Progenitor cell of endocrine pancreas (in vitro differentiated cells): ENCODE measurements around the gene ANKDD1A. TPM values are rescaled to one million over a fixed set of nuclear protein-coding genes. Genes with fewer than 3 reads are reported as not detected.

Source experiments
- DNase-seq: peaks from one replicate; pipeline ENCODE4 v3.0.0; 2021; ENCODE audit warnings: low spot score; ENCODE audit not compliant: unreplicated experiment
- H3K27ac Mint-ChIP-seq: 2 replicates; pipeline ENCODE4 v1.8.0; 2021; ENCODE audit warnings: mild to moderate bottlenecking, moderate library complexity, mixed read lengths
- H3K27me3 Mint-ChIP-seq: 2 replicates; pipeline ENCODE4 v1.8.0; 2021; ENCODE audit warnings: mixed read lengths
- H3K36me3 Mint-ChIP-seq: 2 replicates; pipeline ENCODE4 v1.8.0; 2022; ENCODE audit warnings: mixed read lengths; ENCODE audit not compliant: insufficient read depth
- H3K4me1 Mint-ChIP-seq: 2 replicates; pipeline ENCODE4 v1.8.0; 2021; ENCODE audit warnings: low read depth, mixed read lengths
- H3K4me3 Mint-ChIP-seq: 2 replicates; pipeline ENCODE4 v1.8.0; 2021; ENCODE audit warnings: low read depth, mild to moderate bottlenecking, moderate library complexity, mixed read lengths
- H3K9me3 Mint-ChIP-seq: 2 replicates; pipeline ENCODE4 v1.8.0; 2021; ENCODE audit warnings: low read depth, mixed read lengths
- total RNA-seq: library from RNA; stranded (reverse); gene quantifications from 2 replicates; pipeline ENCODE4 v1.2.1, GENCODE V29; 2021
- TF ChIP-seq, protein P1 (sequence below): fragments of 200-600 bp; sonication (generic); IDR thresholded peaks from one replicate; pipeline ENCODE4 v1.5.0; 2021; ENCODE audit warnings: antibody characterized with exemption, mild to moderate bottlenecking; ENCODE audit not compliant: unreplicated experiment

The ANKDD1A gene
- total RNA-seq, 1 donor from 2014 or later = 2.0 TPM

DNA sequence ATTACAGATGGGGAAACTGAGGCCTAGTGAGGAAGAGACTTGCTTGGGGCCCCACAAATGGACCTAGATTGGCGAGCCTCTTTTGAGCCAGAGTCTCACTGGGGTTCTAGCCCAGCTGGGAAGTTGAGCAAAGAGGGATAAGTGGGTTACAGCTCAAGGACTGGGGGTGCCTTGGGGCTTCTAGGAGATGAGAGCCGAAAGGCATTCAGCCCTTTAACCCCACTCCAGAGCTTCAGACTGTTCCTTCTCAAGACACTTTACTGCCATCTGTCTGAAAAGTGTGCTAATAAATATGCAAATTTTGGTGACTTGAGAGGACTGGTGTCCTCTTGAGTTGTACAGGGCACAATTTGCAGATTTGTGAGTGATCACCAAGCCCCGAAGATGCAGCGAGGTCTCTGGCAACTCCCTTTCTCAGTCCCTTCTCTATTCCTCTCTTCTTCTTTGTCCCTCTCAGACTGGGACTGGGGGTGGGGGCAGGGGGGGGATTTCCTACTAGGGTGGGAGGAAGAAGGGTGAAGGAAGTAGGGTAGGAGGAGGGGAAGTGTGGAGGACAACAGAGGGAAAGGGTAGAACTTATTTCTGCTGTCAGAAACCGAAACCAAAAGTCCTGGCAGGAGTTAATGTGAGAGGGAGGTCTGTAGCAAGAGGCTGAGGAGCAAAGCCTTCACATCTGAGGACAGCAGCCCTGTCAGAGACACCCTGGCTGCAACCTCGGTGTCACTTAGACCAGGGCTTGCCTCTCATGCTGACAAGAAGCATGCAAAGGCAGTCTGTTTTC lies 16.2 kb upstream of the ANKDD1A start:
- Mint-ChIP-seq H3K27ac (peak overlapping the region; percentile 99), H3K36me3 (no peaks in the 10 kb centered on the region), H3K27me3 (peaks cover 6% of the 10 kb centered on the region), H3K9me3 (no peaks in the 10 kb centered on the region), H3K4me1 (peaks cover 11% of the 10 kb centered on the region), H3K4me3 (peak overlapping the region; percentile 85)
- TF ChIP-seq, protein P1, sequence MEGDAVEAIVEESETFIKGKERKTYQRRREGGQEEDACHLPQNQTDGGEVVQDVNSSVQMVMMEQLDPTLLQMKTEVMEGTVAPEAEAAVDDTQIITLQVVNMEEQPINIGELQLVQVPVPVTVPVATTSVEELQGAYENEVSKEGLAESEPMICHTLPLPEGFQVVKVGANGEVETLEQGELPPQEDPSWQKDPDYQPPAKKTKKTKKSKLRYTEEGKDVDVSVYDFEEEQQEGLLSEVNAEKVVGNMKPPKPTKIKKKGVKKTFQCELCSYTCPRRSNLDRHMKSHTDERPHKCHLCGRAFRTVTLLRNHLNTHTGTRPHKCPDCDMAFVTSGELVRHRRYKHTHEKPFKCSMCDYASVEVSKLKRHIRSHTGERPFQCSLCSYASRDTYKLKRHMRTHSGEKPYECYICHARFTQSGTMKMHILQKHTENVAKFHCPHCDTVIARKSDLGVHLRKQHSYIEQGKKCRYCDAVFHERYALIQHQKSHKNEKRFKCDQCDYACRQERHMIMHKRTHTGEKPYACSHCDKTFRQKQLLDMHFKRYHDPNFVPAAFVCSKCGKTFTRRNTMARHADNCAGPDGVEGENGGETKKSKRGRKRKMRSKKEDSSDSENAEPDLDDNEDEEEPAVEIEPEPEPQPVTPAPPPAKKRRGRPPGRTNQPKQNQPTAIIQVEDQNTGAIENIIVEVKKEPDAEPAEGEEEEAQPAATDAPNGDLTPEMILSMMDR = no peak
- no peak for DNase-seq

DNA sequence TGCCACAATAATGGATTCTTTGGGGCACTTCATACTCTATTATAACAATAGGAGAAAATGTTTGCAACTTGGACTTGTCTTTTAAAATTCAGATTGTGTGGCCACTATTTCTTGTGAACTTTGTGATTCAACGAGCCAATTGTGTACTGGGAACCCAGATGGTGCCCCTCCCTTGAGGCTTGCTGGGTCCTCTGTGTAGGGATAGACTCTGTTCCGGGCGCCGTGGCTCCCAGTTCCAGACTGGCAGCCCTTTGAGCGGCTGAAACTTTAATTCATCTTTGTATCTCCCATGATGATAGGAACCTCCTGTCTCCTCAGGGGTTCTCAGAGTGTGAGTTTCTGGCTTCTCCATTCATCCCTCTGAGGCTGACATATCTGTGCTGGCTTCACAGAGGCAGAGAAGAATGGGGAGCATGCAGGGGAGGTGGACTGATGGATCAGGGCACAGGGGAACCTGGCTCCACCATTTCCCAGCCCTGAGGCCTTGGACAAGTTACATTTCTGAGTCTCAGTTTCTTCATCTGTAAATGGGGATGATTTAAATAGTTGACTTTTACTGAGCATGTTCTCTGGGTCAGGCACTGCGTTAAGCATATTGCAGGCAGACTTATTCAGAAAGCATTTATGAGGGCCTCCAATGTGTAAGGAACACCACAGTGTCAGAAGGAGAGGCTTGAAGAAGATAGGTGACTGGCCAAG lies 15.2 kb upstream of the ANKDD1A start:
- no peak overlapping the region for H3K4me3 Mint-ChIP-seq
- H3K27ac Mint-ChIP-seq = no peak overlapping the region

DNA sequence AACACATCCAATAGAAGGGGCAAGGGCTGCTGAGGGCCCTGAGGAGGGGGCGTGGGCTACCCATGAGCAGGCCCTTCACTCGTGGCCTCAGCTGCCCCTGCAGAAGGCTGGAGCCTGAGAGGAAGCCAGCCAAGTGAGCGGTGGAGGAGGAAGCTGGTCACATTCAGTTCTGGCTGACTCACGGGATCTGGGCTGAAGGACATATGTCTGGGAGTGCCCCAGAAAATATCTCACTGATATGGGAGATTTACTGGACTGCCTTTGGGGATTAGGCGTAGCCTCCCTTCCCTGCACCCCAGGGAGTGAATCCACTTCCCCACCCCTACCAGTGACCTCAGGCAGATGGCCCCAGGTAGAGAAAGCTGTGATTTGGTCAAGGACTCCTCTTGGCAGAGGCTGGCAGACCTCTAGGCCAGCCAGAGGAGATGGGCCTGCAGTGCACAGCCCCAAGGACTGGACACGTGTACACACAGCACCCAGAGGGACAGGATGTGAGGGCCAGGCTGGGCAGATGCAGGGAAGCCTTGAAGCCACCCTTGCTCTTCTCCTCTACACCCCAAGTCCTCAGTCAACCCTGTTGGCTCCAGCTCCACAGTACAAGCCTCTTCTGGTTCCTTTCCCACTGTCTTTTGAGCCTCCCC lies 14.2 kb upstream of the ANKDD1A start:
- Mint-ChIP-seq H3K27ac (no peak overlapping the region), H3K4me3 (no peak overlapping the region), H3K36me3 (no peaks in the 10 kb centered on the region), H3K4me1 (peaks cover 11% of the 10 kb centered on the region), H3K27me3 (peaks cover 6% of the 10 kb centered on the region), H3K9me3 (peaks cover 6% of the 10 kb centered on the region)
- DNase-seq = no peak
- TF ChIP-seq, protein P1 = no peak

More for the DNA sequence above, 15.2 kb upstream of the ANKDD1A start:
- TF ChIP-seq, protein P1 = no peak
- Mint-ChIP-seq H3K27me3 (peaks cover 6% of the 10 kb centered on the region), H3K9me3 (peaks cover 6% of the 10 kb centered on the region), H3K36me3 (no peaks in the 10 kb centered on the region), H3K4me1 (peaks cover 11% of the 10 kb centered on the region)
- no peak for DNase-seq

DNA sequence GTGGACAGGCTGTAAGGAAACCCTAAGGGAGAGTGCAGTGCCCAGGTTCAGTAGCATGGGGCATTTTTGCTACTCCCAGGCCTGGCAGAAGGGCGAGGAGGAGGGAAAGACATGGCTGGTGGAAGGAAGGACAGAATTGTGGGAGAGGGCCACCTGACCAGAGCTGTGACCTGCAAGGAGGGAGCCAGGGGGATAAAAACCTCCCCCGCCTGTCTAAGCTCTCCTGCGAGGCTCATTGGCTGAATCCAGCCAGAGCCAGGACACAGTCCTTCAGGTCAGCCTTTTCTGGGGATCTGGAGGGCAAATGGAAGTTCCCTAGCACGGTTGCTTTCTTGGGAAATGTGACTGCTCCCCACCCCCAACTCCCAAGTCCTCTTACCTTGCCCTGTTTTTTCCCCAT lies 13.3 kb upstream of the ANKDD1A start:
- H3K27me3 Mint-ChIP-seq = peaks cover 6% of the 10 kb centered on the region
- TF ChIP-seq, protein P1 = no peak
- peaks cover 11% of the 10 kb centered on the region for H3K4me1 Mint-ChIP-seq
- no peaks in the 10 kb centered on the region for H3K36me3 Mint-ChIP-seq
- no peak for DNase-seq
- no peak overlapping the region for H3K4me3 Mint-ChIP-seq
- no peak overlapping the region for H3K27ac Mint-ChIP-seq
- H3K9me3 Mint-ChIP-seq = peaks cover 6% of the 10 kb centered on the region

DNA sequence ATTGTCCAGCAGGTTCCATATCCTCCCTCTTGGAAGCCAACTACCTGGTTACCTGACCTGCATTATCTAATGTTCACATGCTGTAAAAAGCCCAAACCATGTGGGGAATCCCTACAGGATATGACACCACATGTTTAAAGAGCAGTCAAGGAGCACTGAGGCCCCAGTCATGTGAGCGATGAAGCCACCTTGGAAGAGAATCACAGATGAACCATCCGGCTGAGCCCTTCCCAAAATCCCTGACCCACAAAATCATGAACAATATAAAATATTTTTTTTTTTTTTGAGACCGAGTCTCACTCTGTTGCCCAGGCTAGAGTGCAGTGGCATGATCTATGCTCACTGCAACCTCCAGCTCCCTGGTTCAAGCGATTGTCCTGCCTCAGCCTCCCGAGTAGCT lies 10.6 kb upstream of the ANKDD1A start:
- peaks cover 3% of the 10 kb centered on the region for H3K4me1 Mint-ChIP-seq
- H3K4me3 Mint-ChIP-seq = no peak overlapping the region
- no peak overlapping the region for H3K27ac Mint-ChIP-seq
- no peaks in the 10 kb centered on the region for H3K36me3 Mint-ChIP-seq
- TF ChIP-seq, protein P1 = no peak
- peaks cover 6% of the 10 kb centered on the region for H3K27me3 Mint-ChIP-seq
- DNase-seq = no peak
- H3K9me3 Mint-ChIP-seq = peaks cover 6% of the 10 kb centered on the region
